Measurements from ENCODE around the gene LSR.

Gene LSR

GRCh38 chr19:35248310-35249145, at the start of gene LSR:
LSR (plus strand) TSS chr19:35249002; CDS start chr19:35249023, 21 bp downstream.
- DNase-seq, result peak; percentile 67

GRCh38 chr19:35199481-35199880, 49.3 kb upstream of the LSR start:
- DNase-seq, result no peak

- DNase-seq, result no peak
These were observed 45.8 kb upstream of the LSR start for GRCh38 chr19:35202722-35203688.

DNA sequence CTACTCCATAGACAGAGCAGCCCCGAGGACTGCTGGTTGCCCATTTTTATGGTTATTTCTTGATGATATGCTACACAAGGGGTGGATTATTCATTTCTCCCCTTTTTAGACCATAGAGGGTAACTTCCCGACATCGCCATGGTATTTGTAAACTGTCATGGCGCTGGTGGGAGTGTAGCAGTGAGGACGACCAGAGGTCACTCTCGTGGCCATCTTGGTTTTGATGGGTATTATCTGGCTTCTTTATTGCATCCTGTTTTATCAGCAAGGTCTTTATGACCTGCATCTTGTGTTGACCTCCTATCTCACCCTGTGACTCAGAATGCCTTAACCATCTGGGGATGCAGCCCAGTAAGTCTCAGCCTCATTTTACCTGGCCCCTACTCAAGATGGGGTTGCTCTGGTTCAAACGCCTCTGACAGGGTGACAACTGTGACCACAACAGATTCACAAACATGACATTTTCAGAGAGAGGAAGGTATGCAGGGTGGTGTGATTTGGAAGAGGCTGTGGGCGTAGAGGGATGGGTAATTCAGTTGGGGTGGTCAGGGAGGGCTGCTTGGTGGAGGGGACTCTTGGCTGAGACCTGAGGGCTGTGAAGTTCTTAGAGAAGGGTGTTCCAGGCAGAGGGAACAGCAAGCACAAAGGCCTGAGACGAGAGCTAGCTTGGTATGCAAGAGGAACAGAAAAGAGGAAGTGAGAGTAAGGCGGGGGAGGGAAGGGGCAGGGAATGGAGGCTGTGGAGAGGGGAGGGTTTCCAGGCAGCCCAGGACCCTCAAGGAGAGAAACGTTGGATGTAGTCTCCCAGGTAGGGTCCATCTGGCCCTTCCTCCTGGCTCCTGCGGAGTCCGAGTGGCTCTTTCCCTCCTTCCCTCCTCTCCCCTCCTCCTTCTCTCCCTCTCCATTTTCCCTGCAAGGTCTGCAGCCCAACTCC, 43.7 kb upstream of the LSR start:
- DNase-seq, result no peak

DNA sequence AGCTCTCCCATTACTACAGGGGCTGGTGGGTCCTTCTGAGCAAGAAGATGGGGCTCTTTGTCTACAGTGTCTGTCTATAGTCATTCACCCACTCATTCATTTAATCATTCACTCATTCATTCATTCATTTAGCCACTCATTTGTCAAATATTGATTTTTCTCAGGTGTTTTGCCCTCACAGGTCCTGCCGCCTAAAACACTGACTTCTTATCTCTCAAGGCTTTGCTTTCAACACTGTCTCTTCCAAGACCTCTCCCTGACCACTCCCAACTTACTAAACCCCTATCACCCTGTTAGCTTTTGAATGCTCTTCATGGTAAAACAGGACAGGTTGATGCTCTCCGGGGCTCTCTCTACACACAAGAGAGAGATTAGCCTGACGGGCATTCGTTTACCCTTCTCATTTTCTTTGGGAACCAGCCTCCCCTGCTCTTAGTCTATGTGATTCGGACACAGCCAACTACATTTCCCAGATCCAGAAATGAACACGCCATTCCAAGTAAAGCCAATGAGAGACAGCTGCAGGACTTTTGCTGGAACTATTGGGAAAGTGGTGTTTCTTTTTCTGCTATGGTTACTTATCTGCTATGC, 43.0 kb upstream of the LSR start:
- DNase-seq, result no peak

- no peak for DNase-seq
These were observed 42.4 kb upstream of the LSR start for GRCh38 chr19:35206379-35206778.

DNA sequence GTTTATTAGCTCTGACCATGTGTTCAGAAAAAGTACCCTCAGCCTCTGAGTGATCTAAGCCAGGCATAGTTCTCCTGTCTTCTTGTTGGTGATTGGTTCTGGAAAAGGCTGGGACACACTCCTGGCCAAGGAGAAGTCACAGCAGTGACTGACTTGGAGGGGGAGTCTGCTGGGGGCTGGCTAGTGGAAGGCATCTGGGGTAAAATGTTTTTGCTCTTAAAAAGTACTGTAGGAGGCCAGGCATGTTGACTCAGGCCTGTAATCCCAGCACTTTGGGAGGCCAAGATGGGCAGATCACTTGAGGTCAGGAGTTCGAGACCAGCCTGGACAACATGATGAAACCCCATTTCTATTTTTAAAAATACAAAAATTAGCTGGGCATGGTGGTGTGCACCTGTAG, 41.9 kb upstream of the LSR start:
- no peak for DNase-seq

GRCh38 chr19:35207391-35207871, 41.4 kb upstream of the LSR start:
- DNase-seq, result no peak

DNA sequence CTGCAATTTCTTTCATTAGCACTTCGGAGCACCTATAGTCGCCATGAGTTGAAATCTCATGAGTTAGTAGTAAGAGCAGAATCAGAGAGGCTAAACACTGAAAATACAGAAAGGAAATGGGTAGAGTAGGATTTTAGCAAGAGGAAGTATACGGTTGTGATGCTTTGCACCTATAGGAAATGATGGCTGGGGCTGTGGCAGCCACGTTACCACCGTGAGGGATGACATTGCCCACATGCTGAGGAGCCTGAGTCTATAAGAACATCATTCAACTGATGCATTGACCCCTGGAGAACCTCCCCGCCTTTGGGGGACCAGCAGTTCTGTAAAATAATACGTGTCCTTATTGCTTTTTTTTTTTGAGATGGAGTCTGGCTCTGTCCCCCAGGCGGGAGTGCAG, 40.7 kb upstream of the LSR start:
- DNase-seq, result no peak

GRCh38 chr19:35209646-35210045, 39.2 kb upstream of the LSR start:
- DNase-seq, result no peak

DNA sequence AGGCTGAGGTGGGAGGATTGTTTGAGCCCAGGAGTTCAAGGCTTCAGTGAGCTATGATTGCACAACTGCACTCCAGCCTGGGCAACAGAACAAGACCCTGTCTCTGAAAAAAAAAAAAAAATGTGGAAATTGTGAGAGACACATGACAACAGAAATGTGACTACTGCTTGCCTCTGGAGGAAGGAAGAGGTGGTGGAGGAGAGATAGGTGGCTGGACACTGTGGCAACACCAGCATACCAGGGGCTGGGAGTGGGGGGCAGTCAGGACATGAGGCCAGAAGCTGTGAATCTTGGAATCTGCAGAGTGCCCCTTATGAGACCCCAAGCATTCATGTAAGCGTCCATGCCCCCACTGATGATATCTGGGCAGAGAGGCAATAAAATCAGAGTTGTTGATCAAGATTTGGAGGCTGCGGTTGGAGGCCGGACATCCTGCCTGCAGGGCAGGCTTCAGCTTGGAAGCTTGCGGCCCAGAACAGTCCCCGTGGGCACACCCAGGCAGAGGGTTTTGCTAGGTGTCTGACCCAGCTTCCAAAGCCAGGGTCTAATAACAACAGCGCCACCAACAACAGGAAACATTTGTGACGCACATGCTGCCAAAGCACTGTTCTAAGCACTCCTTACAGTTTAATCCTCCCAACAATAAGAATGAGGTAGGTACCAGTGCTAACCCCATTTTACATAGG, 37.1 kb upstream of the LSR start:
- peak; percentile 34 for DNase-seq

GRCh38 chr19:35212241-35212640, 36.6 kb upstream of the LSR start:
- DNase-seq, result no peak

DNA sequence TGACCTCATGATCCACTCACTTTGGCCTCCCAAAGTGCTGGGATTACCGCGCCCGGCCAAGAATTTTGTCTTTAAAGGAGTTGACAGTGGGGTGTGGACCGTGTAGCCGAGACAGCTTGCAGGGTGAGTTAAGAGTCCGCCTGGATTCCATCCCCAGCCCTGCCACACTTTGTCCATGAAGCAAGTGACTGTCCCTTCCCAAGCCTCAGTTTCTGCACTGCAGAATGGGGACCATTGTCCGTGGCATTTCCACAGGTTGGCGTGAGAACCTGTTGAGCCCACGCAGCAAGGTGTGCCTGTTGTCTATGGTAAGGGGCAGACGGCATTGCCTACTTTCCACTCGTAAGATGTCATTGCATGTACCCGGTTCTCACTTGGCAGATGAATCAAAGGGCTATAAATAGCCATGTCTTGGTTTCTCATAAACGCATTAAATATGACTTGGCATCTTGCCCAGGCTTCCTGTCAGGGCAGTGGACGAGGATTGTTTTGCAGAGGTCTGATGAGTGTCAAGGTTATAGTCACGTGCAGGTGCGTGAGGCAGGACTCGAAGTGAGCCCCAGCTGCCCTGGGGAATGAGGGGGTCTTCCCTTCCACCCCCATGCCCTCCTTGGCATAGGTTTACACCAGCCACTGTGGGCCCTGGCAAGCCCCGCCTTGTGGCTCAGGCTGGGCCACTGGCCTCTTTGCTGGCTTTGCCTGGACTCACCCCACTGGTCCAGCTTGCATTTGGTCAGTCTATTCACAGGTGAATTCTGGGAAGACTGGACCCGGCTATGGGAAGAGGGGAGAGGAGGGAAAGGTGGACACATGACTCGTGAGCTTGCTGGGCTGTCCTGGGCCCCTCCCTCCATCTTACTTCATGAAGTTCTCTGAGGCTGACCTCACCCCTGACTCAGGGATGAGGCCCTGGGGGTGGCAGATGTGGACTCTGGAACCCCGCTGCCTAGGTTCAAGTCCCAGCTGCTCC, 34.9 kb upstream of the LSR start:
- DNase-seq, result peak; percentile 57

GRCh38 chr19:35214766-35215422, 33.9 kb upstream of the LSR start:
- DNase-seq, result no peak

GRCh38 chr19:35216016-35216832, 32.6 kb upstream of the LSR start:
- no peak for DNase-seq

DNA sequence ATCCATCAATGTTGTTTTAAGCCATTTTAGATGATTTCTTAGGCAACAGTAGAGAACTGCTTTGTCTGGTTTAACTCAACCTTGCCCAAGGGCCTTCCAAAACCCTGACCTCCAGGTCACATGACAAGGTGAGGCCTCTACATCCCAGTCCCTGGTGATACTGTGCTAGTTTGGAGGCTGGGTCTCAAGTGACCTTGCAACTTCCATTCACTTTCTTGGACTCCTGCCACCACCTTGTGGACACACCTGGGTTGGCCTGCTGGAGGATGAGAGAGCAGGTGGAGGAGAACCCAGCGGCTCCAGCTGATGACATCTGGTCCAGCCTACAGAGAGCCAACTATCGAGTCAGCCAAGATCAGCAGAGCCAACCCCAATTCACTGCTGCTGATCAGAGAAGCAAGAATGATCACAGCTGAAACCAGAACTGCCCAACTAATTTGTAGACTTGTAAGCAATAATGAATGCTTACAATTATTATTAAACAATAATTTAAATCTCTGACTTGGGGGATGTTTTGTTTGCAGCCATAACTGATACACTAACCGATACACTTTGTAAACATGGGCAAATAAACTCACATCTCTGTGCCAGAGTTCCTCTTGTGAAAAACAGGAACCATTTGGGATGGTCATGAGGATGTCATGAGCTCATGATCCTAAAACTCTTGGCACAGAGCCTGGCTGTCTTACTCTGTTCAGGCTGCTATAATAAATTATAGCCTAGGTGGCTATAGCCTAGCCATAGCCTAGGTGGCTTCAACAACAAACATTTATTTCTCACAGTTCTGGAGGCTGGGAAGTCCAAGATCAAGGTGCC, 31.8 kb upstream of the LSR start:
- no peak for DNase-seq

- DNase-seq, result no peak
These were observed 31.2 kb upstream of the LSR start for GRCh38 chr19:35217649-35217990.

- no peak for DNase-seq
These were observed 29.8 kb upstream of the LSR start for GRCh38 chr19:35219008-35219407.

All from stimulated activated CD4-positive, alpha-beta T cell treated with anti-CD3 and anti-CD28 coated beads, Interleukin-4, amount 100 ng/mL, for 1 hour (primary cell).